AG04449 (cell line): ENCODE measurements around the gene VSNL1.

Experiments
- CTCF ChIA-PET: fragments of 350-600 bp; formaldehyde crosslinking; extraction: SDS; loops from one replicate; lab custom pipeline; 2021; ENCODE audit warnings: antibody characterized with exemption; lab: Yijun Ruan, JAX
- POLR2A ChIA-PET: fragments of 400-600, 350-600 bp; formaldehyde crosslinking; extraction: SDS; loops from one replicate; lab custom pipeline; 2020; ENCODE audit warnings: antibody characterized with exemption, inconsistent platforms; lab: Yijun Ruan, JAX
- DNase-seq: peaks from one replicate; pipeline ENCODE4 v3.0.0-alpha.2; 2010; ENCODE audit warnings: low read depth, low spot score
- H3K4me3 ChIP-seq: 2 replicates; pipeline ENCODE4 v1.5.1; 2011; ENCODE audit warnings: low read depth, mild to moderate bottlenecking, control low read depth, low read length
- TF ChIP-seq, protein P1 (sequence below): IDR thresholded peaks from one replicate; pipeline ENCODE4 v1.5.1; 2011; ENCODE audit warnings: mild to moderate bottlenecking, moderate library complexity, low read length, control low read depth, inconsistent platforms; ENCODE audit not compliant: insufficient read depth; ENCODE audit errors: missing control alignments

The VSNL1 gene

DNA sequence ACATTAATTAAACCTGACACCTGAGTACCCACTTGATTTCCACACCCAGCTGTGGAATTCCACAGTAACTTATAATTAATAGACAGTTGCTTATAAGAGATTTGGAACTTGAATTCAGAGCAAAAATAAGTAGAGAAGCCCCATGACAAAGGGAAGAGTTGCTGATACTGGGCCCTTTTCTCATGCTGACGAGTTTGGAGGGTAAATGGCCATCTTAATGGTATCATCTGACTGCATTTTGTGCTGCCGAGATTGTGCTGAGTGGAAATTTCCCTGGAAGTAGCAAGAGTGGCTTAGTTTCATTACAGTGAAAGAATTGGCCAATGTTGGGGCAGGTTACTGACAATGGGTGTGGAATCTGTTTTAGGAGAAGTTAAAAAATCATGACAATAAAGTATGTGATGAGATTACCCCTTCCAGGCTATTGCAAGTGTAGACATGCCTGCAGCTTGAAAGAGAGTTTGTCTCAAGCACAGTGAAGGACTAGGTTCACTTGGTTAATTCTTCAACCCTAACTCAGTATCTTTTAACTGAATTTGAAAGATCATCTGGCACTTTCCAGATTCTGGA lies 49.9 kb downstream of the VSNL1 start:
- POLR2A ChIA-PET, result no interaction called here
- no peak for DNase-seq
- CTCF ChIA-PET, result no interaction called here
- TF ChIP-seq, protein P1, sequence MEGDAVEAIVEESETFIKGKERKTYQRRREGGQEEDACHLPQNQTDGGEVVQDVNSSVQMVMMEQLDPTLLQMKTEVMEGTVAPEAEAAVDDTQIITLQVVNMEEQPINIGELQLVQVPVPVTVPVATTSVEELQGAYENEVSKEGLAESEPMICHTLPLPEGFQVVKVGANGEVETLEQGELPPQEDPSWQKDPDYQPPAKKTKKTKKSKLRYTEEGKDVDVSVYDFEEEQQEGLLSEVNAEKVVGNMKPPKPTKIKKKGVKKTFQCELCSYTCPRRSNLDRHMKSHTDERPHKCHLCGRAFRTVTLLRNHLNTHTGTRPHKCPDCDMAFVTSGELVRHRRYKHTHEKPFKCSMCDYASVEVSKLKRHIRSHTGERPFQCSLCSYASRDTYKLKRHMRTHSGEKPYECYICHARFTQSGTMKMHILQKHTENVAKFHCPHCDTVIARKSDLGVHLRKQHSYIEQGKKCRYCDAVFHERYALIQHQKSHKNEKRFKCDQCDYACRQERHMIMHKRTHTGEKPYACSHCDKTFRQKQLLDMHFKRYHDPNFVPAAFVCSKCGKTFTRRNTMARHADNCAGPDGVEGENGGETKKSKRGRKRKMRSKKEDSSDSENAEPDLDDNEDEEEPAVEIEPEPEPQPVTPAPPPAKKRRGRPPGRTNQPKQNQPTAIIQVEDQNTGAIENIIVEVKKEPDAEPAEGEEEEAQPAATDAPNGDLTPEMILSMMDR, result no peak
- H3K4me3 ChIP-seq, result no peak overlapping the region

DNA sequence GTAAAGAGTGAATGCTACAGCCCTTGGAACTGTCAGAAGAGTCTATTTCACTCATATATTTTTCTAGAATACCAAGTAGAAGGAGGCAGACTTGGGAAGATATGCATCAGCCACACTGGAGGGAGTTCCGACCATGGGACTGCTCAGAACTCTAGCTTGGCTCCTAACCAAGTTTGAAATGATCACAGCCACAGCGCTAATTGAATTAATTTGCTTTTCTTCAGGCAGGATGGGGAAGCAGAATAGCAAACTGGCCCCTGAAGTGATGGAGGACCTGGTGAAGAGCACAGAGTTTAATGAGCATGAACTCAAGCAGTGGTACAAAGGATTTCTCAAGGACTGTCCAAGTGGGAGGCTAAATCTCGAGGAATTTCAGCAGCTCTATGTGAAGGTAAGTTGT lies 51.4 kb downstream of the VSNL1 start:
- CTCF ChIA-PET, result interaction anchor here (1.2 to 1.5 kb wide), 2 partner anchors 20 to 79 kb away, joined by 3 read pairs; no protein-coding TSS in a partner anchor
- H3K4me3 ChIP-seq, result no peak overlapping the region
- POLR2A ChIA-PET, result no interaction called here
- TF ChIP-seq, protein P1, result no peak
- DNase-seq, result no peak

DNA sequence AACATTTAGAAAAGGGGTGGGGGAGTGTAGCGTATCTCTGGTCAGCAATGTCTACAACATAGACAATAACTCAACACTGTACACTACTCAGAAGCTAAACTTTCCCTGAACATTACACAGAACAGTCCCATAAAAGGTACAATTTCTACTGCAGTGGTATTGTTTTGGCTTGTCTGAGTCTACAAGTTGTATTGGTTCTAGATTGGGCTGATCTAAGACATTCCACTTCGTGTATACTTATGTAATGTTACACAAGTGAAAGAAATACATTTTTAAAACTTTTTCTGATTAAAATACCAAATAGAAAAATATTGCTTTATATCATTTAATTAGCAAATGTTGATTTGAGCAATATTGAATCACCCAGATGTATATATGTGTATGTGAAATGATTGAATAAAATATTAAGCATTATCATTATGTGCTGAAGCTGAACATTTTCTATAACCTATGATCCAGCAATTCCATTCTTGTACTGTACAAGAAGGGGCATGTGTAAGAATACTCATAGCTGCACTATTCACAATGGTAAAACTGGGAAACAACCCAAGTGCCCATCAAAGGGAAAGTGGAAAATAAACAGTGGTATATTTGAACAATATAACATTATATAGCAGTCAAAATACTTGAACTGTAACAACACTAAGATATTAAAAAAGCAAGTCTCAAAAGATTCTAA lies 52.4 kb downstream of the VSNL1 start:
- POLR2A ChIA-PET, result no interaction called here
- CTCF ChIA-PET, result interaction anchor here (1.5 kb wide), 1 partner anchor 78 kb away, joined by 3 read pairs; no protein-coding TSS in a partner anchor
- no peak for DNase-seq
- no peak overlapping the region for H3K4me3 ChIP-seq
- TF ChIP-seq, protein P1, result no peak

DNA sequence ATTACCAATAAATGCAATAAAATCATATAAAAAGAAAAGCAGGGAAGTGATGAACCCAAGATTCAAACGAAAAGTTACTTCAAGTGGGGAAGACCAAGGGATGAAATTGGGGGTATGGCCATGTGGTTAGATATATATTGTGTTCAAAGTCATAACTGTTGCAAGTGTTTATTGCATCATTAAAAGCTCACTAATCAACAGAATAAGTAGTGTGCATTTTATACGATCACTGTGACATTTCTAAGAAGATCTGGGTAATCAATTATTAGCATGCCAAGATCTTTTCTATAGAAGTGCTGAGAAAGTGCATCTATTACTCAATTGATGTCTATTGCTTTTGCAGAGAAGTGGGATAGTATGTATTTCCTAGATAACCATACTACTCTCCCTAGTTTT lies 52.9 kb downstream of the VSNL1 start:
- CTCF ChIA-PET, result no interaction called here
- H3K4me3 ChIP-seq, result no peak overlapping the region
- POLR2A ChIA-PET, result no interaction called here
- TF ChIP-seq, protein P1, result no peak
- DNase-seq, result no peak

DNA sequence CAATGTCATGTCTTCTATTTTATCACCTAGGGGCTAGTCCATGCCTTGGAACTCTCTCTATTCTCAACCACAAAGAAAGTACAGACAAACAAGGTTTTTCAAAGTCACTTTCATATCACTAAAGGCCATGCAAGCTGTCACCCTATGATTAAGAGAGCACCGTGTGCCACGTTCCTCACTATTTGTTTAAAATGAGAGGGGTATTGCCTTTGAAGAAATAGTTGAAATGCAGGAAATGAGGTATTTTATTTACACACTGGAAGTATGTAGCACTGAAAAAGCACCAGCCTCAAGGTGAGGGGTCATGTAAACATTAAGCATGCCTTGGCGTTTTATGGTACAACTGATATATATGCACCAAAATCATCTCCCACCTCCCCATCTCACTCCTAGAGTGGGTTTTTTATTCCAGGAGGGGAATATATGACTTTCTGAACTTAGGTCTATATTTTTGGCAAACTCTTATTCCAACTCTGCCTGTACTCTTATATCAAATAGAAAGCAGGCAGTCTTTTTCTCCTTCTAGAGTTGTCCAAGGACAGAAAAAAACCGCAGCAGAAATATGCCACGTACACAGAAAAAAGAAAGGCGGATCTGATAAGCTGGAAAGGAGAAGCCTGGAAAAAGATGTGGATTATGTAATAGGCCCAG lies 53.5 kb downstream of the VSNL1 start:
- CTCF ChIA-PET, result interaction anchor here (0.9 kb wide), 1 partner anchor 78 kb away, joined by 3 read pairs; no protein-coding TSS in a partner anchor
- no peak for DNase-seq
- POLR2A ChIA-PET, result no interaction called here
- no peak overlapping the region for H3K4me3 ChIP-seq
- TF ChIP-seq, protein P1, result no peak
